ENCODE measurements around the gene PDK4. TPM values are rescaled to one million over a fixed set of nuclear protein-coding genes. Genes with fewer than 3 reads are reported as not detected.

The PDK4 gene
- total and polyA plus RNA-seq, 9 of the 15 experiments (the other 6 are each of a cell fraction or from before 2014, with no cell fraction given): 0.03 to 0.24 (median 0.08) TPM; not detected in 2

DNA sequence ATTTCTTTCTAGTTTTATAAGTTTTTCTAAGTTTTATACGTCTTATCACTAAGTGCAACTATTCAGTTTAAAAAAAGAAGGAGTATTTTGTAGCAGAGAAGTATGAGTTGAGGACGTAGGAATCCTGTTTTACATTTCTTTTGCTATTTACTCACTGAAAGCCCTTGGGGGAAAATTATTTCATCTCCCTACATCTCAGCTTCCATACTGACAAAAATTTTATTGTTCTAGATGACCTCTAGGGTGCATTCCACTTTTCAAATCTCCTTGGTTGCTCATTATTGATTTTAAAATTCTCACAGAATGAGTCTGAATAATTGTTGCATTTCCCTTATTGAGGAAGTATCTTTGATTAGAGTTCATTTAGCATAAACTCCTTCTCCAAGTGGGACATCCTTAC lies 14.9 kb upstream of the PDK4 start:
- POLR2A ChIA-PET: no interaction called here
- TF ChIP-seq, protein P1, sequence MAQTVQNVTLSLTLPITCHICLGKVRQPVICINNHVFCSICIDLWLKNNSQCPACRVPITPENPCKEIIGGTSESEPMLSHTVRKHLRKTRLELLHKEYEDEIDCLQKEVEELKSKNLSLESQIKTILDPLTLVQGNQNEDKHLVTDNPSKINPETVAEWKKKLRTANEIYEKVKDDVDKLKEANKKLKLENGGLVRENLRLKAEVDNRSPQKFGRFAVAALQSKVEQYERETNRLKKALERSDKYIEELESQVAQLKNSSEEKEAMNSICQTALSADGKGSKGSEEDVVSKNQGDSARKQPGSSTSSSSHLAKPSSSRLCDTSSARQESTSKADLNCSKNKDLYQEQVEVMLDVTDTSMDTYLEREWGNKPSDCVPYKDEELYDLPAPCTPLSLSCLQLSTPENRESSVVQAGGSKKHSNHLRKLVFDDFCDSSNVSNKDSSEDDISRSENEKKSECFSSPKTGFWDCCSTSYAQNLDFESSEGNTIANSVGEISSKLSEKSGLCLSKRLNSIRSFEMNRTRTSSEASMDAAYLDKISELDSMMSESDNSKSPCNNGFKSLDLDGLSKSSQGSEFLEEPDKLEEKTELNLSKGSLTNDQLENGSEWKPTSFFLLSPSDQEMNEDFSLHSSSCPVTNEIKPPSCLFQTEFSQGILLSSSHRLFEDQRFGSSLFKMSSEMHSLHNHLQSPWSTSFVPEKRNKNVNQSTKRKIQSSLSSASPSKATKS (CRISPR knock-in tag; IDR thresholded peaks at IDR 0.05): no peak
- TF ChIP-seq HNRNPLL (IDR thresholded peaks at IDR 0.05; ENCODE audit: low read depth, low read length, poor library complexity, severe bottlenecking) (no peak), KLF1 (tag; IDR thresholded peaks at IDR 0.05) (no peak), ZNF77 (CRISPR knock-in tag; IDR thresholded peaks at IDR 0.05) (no peak), ZFPM2 (CRISPR knock-in tag; IDR thresholded peaks at IDR 0.05) (no peak), ZNF766 (CRISPR knock-in tag; conservative IDR thresholded peaks at IDR 0.05) (no peak)
- TF ChIP-seq, protein P2, sequence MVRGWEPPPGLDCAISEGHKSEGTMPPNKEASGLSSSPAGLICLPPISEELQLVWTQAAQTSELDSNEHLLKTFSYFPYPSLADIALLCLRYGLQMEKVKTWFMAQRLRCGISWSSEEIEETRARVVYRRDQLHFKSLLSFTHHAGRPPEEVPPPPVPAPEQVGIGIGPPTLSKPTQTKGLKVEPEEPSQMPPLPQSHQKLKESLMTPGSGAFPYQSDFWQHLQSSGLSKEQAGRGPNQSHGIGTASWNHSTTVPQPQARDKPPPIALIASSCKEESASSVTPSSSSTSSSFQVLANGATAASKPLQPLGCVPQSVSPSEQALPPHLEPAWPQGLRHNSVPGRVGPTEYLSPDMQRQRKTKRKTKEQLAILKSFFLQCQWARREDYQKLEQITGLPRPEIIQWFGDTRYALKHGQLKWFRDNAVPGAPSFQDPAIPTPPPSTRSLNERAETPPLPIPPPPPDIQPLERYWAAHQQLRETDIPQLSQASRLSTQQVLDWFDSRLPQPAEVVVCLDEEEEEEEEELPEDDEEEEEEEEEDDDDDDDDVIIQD (CRISPR knock-in tag; IDR thresholded peaks at IDR 0.05): no peak
- CTCF ChIA-PET (ENCODE audit: low intra/inter-chr PET ratio): no interaction called here
- 11% methylated on average over 2 of the region's 2 CpGs for WGBS (ENCODE audit: insufficient coverage, low coverage, missing lambda C conversion rate)
- FAIRE-seq (no peak), DNase-seq (ENCODE audit: extremely low read depth in 1 of 4, low spot score in 3 of 4) (no peak), ATAC-seq (no peak)
- H3K9me1 ChIP-seq (ENCODE audit: control insufficient read depth, insufficient read depth, low read length): no peaks in the 10 kb centered on the region
- no peaks in the 10 kb centered on the region for H3K36me3 ChIP-seq (ENCODE audit: control insufficient read depth, insufficient read depth, low read length)
- H3K27ac ChIP-seq (ENCODE audit: extremely low read depth, low read depth, low read length): no peak overlapping the region
- H2AFZ ChIP-seq (ENCODE audit: low read depth, low read length): no peak overlapping the region
- no peaks in the 10 kb centered on the region for H3K27me3 ChIP-seq (ENCODE audit: control insufficient read depth in 2 of 2, insufficient read depth in 2 of 2, low read length in 2 of 2)
- no peaks in the 10 kb centered on the region for H3K79me2 ChIP-seq (ENCODE audit: control insufficient read depth, insufficient read depth, low read length)
- peaks cover 4 to 7% of the 10 kb centered on the region in 2 experiments; a peak in 3 of 5 replicates for H3K4me1 ChIP-seq (replicated peaks in 1 of 2; ENCODE audit: control insufficient read depth in 2 of 2, insufficient read depth in 2 of 2, low read length in 2 of 2)
- BruUV-seq (replicated peaks): no TSS peak
- in situ Hi-C loops (cut with MboI) (no loop called here), intact Hi-C loops (cut with micrococcal nuclease) (no loop called here)
- H4K20me1 ChIP-seq (replicated peaks; ENCODE audit: control insufficient read depth, insufficient read depth, low read length): no peaks in the 10 kb centered on the region
- no peak overlapping the region for H3K4me2 ChIP-seq (ENCODE audit: insufficient read depth, low read length)
- no peak overlapping the region for H3K9ac ChIP-seq (ENCODE audit: insufficient read depth in 1 of 2, low read depth in 2 of 2, low read length in 2 of 2)
- H3K9me3 ChIP-seq (replicated peaks; ENCODE audit: control insufficient read depth, insufficient read depth, low read depth, low read length): no peaks in the 10 kb centered on the region; the same call in 1 of the 2 replicates
- no peak overlapping the region for H3K4me3 ChIP-seq

Measured in K562 (cell line).